Suppressor macrophage treated with lipopolysaccharide for 4 hours (primary cell): Measurements from ENCODE around the gene FOXN3.

Experiments
- DNase-seq: peaks from one replicate; pipeline ENCODE4 v3.0.0-alpha.2; 2020

FOXN3 gene

DNA sequence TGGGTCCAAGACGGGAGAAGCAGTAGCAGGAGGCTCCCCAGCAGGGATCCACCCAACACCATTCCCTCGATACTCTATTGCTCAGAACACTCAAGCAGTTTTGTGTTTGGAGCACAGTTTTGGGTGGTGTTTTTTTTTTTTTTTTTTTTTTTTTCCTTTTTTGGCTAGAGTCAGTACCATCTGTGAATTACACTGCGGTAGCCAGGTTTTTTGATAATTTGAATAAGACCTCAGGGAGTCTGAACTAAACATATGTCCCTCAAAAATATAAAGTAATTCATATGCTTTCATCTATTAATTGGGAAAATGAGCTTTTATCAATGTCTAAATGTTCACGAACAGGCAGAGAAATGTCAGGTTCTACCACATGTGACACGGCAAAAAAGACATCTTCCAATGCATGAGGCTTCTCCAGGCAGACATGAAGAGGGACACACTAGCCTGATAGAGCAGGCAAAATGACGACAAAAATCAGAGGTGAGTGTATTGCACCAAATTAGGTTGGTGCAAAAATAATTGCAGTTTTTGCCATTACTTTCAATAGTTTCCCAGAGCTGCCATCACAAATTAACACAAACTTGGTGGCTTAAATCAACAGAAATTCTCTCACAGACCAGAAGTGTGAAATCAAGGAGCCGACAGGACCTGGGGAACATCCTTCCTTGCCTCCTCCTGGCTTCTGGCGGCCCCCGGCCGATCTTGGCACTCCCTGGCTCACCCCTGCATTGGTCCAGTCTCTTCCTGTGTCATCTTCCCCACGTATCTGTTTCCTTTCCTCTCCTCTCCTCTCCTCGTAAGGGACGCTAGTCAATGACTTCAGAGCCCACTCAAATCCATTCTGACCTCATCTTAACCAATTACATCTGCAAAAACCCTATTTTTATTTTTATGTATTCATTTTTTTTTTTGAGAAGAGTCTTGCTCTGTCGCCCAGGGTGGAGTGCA is 33.9 kb downstream of the FOXN3 start:
- DNase-seq, result no peak

- DNase-seq, result no peak
Observed at GRCh38 chr14:89382487-89382886, 34.5 kb downstream of the FOXN3 start.

GRCh38 chr14:89379891-89380820 is 36.9 kb downstream of the FOXN3 start:
- no peak for DNase-seq

- no peak for DNase-seq
Observed at GRCh38 chr14:89379006-89379405, 38.0 kb downstream of the FOXN3 start.

DNA sequence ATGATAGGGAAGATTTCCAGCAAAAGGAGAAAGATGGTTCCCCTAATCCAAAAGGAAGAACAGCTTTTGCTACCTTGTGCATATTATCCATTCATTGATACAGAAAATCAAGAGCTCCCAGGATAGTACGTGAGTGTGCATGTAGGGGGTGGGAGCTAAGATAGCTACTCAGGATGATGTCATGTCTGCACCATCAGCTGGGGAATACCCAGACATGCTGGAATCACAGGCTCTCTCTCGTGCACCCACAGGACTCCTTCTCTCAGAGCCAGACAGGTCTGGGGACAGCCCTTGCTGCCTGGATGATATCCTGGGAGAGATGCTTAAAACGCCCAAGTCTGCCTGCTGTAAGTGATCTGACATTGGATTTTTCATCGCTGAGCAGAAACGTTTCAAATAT is 38.9 kb downstream of the FOXN3 start:
- DNase-seq, result peak; percentile 66

- DNase-seq, result no peak
Observed at GRCh38 chr14:89377544-89377943, 39.5 kb downstream of the FOXN3 start.

DNA sequence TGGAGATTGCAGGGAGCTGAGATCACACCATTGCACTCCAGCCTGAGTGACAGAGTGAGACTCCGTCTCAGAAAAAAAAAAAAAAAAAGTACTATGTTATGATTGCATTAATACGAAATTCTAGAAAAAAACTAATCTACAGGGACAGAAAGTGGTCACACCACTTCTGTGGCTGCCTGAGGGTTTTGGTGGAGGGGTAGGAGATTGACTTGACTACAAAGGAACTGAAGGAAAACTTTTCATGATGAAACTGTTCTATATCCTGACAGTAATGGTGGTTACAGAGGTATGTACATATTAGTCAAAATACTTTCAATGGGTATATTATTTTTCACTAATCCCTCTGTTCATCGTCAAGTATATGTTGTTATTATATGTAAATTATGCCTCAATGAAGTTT is 42.1 kb downstream of the FOXN3 start:
- DNase-seq, result no peak

DNA sequence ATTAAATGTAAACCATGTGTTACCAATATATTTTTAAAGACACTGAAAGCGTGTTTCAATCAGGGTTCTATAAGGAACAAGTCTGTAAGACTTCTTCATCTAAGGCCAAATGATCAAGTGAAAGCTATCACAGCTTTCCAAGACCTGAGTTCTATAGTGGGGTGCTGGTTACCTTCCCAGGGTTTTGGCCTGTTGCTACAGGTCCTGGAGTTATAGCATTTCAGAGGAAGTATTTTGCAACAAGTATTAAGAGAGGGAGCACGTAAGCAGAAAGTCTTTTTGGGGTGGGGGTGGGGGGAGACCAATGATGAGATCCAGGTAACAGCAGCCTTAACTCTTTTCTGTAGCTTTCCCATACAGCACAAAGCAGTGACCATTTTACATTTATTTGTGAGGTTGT is 43.8 kb downstream of the FOXN3 start:
- no peak for DNase-seq

- DNase-seq, result no peak
Observed at GRCh38 chr14:89372512-89372883, 44.5 kb downstream of the FOXN3 start.

DNA sequence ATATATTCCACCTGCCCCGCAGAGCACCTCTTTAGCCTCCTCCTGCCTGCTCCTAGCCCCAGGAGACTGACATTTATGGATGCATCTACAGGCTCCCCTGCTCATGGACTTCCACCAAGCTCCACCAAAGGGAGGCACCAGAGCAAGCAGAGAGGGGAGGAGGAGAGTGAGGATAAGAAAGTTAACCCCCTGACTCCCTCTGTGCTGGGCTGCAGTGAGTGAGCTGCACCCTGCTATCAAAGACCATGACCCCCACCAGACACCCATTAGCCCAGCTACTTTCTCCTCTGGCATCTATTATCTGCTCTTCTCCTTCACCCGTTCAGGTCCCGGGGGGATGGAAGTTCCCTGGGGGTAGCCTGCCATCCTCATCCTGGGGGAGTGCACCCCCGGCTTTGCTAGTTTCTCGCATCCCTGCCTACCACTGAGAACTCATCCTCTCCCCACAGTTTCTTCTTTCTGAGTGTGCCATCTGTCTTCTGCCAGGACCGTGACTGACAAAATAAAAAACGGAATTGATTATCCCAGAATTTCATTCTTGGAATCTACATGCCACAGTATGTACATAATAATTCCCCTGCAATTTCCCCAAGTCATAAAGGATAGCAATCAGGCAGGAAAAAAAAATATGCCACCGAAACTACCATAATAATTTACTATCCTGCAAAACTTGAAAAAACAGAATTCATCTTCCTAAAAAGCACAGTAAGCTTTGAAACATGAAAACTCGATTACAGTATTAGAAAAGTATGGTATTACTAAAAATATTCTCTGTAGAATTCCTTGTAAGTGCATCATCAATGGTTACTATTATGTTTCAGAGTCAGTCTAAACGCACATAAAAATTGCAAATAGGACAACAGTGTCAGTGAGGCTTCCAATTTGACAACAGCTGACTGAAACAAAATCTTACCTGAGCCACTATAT is 45.2 kb downstream of the FOXN3 start:
- DNase-seq, result no peak

- DNase-seq, result no peak
Observed at GRCh38 chr14:89370781-89371180, 46.3 kb downstream of the FOXN3 start.

DNA sequence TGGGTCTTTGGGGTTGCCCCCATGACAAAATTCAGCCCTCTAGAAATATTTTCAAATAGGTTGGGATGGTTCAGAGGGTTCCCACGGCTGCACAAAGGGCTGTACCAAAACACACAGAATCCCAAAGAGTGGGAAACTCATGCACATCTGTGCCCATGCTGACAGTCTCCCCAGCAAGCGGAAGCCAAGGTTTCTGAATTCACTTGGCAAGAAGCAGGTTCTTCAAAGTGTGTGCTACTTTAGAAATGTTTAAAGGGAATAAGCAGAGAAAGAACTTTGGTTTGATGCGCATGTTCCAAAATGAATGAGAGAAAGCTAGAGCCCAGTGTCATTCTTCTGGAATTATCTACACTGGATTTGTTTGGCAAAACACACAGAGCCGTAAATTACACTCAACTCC is 46.7 kb downstream of the FOXN3 start:
- no peak for DNase-seq

DNA sequence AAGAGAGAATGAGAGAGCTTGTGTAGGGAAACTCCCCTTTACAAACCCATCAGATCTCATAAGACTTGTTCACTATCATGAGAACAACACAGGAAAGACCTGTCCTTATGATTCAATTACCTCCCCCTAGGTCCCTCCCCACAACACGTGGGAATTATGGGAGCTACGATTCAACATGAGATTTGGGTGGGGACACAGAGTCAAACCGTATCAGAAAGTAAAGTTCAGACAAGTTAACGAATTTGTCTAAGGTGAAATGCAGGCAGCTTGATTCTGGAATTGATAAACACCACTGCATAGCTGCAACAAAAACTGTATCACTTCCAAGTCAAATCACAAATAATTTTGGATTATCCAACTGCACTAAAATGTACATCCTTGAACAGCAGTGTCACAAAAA is 47.4 kb downstream of the FOXN3 start:
- no peak for DNase-seq

GRCh38 chr14:89368490-89369477 is 48.2 kb downstream of the FOXN3 start:
- DNase-seq, result no peak

DNA sequence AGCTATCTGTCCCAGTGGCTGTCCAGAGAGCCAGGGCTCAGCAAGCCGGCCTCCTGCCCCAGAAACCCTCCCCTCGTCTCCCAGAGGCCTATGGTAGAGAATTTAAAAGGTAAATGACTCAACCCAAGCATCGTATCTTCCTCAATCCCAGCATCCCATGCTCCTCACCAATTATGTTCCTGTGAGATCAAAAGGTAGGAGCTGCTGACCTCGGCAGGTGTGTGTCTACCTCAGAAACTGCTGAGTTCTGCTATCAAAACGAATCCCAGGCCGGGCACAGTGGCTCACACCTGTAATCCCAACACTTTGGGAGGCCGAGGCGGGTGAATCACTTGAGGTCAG is 49.3 kb downstream of the FOXN3 start:
- no peak for DNase-seq

GRCh38 chr14:89366864-89367778 is 49.9 kb downstream of the FOXN3 start:
- DNase-seq, result peak; percentile 46

DNA sequence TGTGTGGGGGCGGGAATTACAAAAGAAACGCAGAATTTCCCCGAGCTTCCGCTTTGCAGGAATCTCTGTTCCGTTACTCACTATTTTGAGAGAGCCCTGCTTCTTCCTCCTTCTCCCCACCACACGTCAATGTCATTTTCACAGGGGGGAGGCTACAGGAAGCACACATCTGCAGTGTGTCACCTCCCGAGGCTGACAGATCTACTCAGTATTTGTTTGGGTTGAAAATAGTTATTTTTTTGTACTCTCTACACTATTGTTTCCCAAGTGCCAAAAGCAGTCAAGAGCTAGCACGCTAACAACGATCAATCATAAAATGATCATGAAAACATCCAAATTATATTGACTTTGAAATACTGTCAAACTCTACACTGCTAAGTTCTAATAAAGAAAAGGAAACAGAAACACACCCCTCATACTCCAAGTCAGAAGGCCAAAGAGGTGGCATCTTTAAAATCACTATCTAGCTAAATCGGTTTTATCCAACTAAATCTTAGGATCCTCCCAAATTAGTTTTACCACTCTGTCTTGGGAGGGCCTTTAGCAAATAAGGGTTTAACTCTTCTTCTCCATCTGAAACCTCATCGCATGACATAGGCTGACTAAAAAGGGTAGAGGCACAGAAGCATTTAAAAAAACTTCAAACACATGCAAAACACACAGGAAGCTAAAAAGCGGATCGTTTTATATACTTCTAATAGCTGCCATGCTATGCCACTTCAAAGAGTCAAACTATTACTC is 51.8 kb downstream of the FOXN3 start:
- peak; percentile 94 for DNase-seq

DNA sequence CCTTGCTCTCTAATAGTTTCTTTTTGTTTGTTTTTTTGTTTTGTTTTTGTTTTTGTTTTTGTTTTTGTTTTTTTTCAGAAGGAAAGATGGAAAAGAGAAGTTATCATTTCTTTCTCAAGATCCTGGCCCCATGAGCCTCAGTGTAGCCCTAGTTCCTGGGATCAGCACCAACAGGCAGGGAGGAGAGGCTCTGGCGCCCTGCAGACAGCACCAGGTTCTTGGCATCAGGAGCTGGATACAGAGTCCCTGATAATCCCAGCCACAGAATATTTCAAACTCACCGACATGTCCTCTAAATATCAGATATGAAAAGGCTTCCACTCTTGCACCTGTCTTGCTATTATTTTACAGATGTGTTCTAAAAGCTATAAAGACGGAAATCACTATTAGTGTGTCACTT is 52.7 kb downstream of the FOXN3 start:
- DNase-seq, result no peak

DNA sequence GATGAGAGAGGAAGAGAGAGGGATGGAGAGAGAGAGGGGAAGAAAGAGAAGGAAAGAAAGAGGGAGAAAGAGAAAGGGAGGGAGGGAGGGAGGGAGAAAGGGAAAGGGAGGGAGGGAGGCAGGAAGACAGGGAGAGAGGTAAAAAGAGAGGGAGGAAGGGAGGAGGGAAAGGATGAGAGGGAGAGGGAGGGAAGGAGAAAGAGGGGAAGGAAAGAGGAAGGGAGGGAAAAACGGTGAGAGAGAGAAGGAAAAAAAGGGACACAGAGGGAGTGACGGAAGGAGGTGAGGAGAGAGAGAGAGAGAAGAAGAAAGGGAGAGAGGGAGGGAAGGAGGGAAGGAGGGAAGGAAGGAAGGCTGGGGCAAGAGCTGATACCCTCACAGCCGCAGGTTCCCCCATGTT is 56.8 kb downstream of the FOXN3 start:
- DNase-seq, result no peak
